Hepatocyte (in vitro differentiated cells): Measurements from ENCODE around the gene RAB1B.

ENCODE experiments used
- EZH2 ChIP-seq: fragments of 200-600 bp; sonication (generic); IDR thresholded peaks from 2 replicates; pipeline ENCODE4 v1.6.1; 2016; ENCODE audit warnings: antibody characterized with exemption, mild to moderate bottlenecking, borderline replicate concordance
- EZH2phosphoT487 ChIP-seq: fragments of 200-600 bp; sonication (generic); IDR thresholded peaks from one replicate; pipeline ENCODE4 v1.6.1; 2018; ENCODE audit warnings: antibody characterized with exemption, mild to moderate bottlenecking, low read depth, moderate library complexity; ENCODE audit not compliant: unreplicated experiment, severe bottlenecking
- TF ChIP-seq, protein P1 (sequence below): fragments of 200-600 bp; sonication (generic); IDR thresholded peaks from 2 replicates; pipeline ENCODE4 v1.5.1; 2016; ENCODE audit warnings: antibody characterized with exemption, mild to moderate bottlenecking; ENCODE audit not compliant: poor library complexity

DNA sequence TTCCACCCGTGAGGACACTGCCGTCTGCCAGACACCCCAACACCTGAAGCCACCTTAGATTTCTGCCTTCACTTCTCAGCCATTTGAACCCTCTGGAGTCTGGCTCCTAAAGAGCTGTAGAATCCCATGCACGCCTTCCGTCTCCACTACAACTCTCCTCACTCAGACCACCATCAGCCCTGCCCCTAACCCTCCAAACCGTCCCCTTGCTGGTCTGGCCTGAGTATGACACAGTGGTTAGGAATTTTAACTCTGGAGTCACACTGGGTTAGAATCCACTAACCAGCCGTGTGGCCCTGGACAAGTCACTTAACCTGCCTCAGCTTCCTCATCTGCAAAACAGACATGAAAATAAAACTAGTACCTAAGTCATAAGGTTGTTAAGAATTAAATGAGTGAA is 12.6 kb downstream of the RAB1B start:
- TF ChIP-seq, protein P1, sequence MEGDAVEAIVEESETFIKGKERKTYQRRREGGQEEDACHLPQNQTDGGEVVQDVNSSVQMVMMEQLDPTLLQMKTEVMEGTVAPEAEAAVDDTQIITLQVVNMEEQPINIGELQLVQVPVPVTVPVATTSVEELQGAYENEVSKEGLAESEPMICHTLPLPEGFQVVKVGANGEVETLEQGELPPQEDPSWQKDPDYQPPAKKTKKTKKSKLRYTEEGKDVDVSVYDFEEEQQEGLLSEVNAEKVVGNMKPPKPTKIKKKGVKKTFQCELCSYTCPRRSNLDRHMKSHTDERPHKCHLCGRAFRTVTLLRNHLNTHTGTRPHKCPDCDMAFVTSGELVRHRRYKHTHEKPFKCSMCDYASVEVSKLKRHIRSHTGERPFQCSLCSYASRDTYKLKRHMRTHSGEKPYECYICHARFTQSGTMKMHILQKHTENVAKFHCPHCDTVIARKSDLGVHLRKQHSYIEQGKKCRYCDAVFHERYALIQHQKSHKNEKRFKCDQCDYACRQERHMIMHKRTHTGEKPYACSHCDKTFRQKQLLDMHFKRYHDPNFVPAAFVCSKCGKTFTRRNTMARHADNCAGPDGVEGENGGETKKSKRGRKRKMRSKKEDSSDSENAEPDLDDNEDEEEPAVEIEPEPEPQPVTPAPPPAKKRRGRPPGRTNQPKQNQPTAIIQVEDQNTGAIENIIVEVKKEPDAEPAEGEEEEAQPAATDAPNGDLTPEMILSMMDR, result no peak
- TF ChIP-seq EZH2 (no peak), EZH2phosphoT487 (no peak)
